Measurements from ENCODE around the gene MCM5. TPM values are rescaled to one million over a fixed set of nuclear protein-coding genes. Genes with fewer than 3 reads are reported as not detected.

The MCM5 gene
- total RNA-seq, 1 experiment from 2014 or later, result 194 TPM

- H3K4me1 ChIP-seq (ENCODE audit: control insufficient read depth in 1 of 2, insufficient read depth in 2 of 2, low read length in 2 of 2), result no peaks in the 10 kb centered on the region
- no peak overlapping the region for H2AFZ ChIP-seq (ENCODE audit: low read depth, low read length, poor library complexity, severe bottlenecking)
- no peaks in the 10 kb centered on the region for H3K27me3 ChIP-seq (ENCODE audit: insufficient read depth, low read length)
- no peaks in the 10 kb centered on the region for H3K9me2 ChIP-seq (ENCODE audit: insufficient read depth)
- H3K9me3 ChIP-seq (ENCODE audit: control insufficient read depth in 1 of 2, insufficient read depth in 1 of 2, low read depth in 1 of 2, low read length in 2 of 2), result no peaks in the 10 kb centered on the region
- no peak overlapping the region for H3K27ac ChIP-seq (ENCODE audit: low read depth, low read length)
- ATAC-seq, result no peak
- H3K4me3 ChIP-seq (replicated peaks in 1 of 2; ENCODE audit: low read depth in 1 of 2, low read length in 2 of 2), result no peak overlapping the region
- ChIA-PET CTCF (no interaction called here), RAD21 (ENCODE audit: low non-redundant PET in 1 of 2, low total read pairs in 2 of 2, uncharacterized antibody in 2 of 2, unreplicated experiment in 2 of 2) (no interaction called here), POLR2A (no interaction called here)
- H3K36me3 ChIP-seq (ENCODE audit: control insufficient read depth in 1 of 2, insufficient read depth in 2 of 2, low read length in 2 of 2), result no peaks in the 10 kb centered on the region
- H4K20me1 ChIP-seq (ENCODE audit: insufficient read depth), result no peaks in the 10 kb centered on the region
- intact Hi-C loops (cut with micrococcal nuclease), result no loop called here
- DNase-seq (ENCODE audit: low read depth, low spot score), result no peak
- TF ChIP-seq REST (IDR thresholded peaks at IDR 0.05; ENCODE audit: low read depth) (no peak), SIN3A (IDR thresholded peaks at IDR 0.05; ENCODE audit: low read depth) (no peak), FOSL1 (IDR thresholded peaks at IDR 0.05; ENCODE audit: low read depth) (no peak), ZFX (IDR thresholded peaks at IDR 0.05) (no peak), POLR2AphosphoS5 (IDR thresholded peaks at IDR 0.05; ENCODE audit: low read depth, low read length) (no peak), EGR1 (IDR thresholded peaks at IDR 0.05; ENCODE audit: low read depth) (no peak), ATF3 (IDR thresholded peaks at IDR 0.05) (no peak), CTCF (IDR thresholded peaks at IDR 0.05 in 2 of 3, conservative IDR thresholded peaks at IDR 0.05 in 1 of 3; ENCODE audit: borderline replicate concordance in 1 of 3, insufficient read depth in 1 of 3, low read depth in 2 of 3, low read length in 2 of 3) (no peak), POLR2A (IDR thresholded peaks at IDR 0.05; ENCODE audit: borderline replicate concordance, extremely low read depth, insufficient read depth, insufficient read length) (no peak), ELF1 (IDR thresholded peaks at IDR 0.05; ENCODE audit: borderline replicate concordance, low read depth) (no peak)
- no peaks in the 10 kb centered on the region for H3K79me2 ChIP-seq (ENCODE audit: insufficient read depth, low read length)
- no peak overlapping the region for H3K4me2 ChIP-seq (ENCODE audit: low read length)
- H3K9ac ChIP-seq (ENCODE audit: low read length), result no peak overlapping the region
- no TSS peak for BruUV-seq (replicated peaks)
Observed at GRCh38 chr22:35464399-35464798, 64.5 kb downstream of the MCM5 start.

Data from HCT116 (cell line).